HG02970 (cell line): ENCODE results near the gene KLF5.
"Not testable (repeated sequence)": the region's sequence is repeated elsewhere in the genome, so short reads cannot be mapped to it uniquely, and the experiment has no call there.

ENCODE experiments used
- ATAC-seq: cut with Tn5 transposase; IDR thresholded peaks from one replicate; pipeline ENCODE4 v1.9.1; 2021; ENCODE audit warnings: mild to moderate bottlenecking, moderate library complexity, moderate number of reproducible peaks; ENCODE audit not compliant: unreplicated experiment, low FRiP score

Gene KLF5

GRCh38 chr13:73082471-73082870 lies 23.7 kb downstream of the KLF5 start:
- ATAC-seq: no peak

DNA sequence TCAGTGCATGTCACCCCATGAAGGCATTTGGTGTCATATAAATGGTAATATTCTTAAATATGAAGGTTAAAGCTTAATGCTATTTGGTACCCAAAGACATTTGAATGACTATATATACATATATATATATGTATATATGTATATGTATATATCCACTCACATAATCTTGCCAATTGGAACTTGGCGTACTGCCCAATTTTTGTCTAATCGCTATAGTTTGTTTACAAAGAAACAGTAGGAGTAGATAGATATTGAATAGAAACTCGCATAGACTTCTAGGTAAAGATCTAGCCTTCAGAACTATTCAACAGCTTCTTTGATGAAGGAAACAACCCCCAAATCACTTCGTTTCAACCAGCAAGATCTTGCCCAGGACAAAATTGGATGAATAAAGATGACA lies 24.1 kb downstream of the KLF5 start:
- ATAC-seq: no peak

DNA sequence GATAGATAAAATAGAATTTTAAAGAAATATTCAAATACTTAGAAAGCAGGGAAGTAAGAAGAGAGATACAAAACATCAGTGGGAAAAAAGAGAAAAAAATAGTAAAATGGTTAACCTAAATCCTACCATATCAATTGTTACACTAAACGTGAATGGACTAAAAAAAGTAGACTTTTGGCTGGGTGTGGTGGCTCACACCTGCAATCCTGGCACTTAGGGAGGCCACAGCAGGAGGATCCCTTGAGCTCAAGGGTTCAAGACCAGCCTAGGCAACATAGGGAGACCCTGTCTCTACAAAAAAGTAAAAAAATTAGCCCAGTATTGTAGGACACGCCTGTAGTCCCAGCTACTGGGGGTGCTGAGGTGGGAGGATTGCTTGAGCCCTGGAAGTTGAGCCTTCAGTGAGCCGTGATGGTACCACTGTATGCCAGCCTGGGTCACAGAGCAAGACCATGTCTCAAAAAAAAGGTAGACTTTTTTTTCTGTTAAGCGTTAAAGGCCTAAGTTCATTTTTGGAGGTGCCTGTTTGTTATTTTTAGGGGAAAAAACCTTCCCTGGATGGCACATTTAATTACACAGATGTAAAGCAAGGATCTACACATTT lies 29.6 kb downstream of the KLF5 start:
- ATAC-seq: no peak

DNA sequence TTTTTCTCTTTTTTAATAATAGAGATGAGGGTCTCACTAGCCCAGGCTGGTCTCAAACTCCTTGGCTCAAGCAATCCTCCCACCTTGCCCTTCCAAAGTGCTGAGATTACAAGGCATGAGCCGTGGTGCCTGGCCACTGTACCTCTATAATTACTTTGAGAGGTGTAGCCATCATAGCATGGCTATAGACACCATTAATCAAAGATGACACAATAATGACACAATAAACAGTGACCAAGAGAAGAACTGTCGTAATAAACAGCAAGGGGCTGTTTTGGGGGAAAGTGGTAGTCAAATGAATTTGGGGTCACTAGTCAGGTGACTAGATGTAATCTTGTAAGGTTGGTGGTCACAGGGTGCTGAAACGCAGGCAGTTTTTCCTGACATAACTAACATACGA lies 30.4 kb downstream of the KLF5 start:
- ATAC-seq: no peak

- ATAC-seq: no peak
Measured at GRCh38 chr13:73090116-73090822, 31.5 kb downstream of the KLF5 start.

DNA sequence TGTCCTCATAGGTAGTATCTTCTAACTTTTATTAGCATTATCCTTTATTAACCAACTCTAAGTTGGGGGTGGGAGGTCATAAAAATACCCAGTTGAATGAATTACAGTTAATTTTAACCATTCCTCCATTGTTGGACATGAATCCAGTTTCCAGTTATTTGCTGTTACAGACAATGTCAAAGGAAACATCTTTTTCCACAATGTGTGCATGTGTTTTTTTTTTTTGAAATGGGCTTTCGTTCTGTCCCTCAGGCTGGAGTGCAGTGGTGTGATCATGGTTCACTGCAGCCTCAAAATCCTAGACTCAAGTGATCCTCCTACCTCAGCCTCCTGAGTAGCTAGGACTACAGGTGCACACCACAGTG lies 32.0 kb downstream of the KLF5 start:
- ATAC-seq: no peak

GRCh38 chr13:73092829-73093228 lies 34.0 kb downstream of the KLF5 start:
- no peak for ATAC-seq

GRCh38 chr13:73096173-73096572 lies 37.4 kb downstream of the KLF5 start:
- ATAC-seq: no peak

- ATAC-seq: no peak
Measured at GRCh38 chr13:73096638-73097037, 37.8 kb downstream of the KLF5 start.

- ATAC-seq: not testable (repeated sequence)
Measured at GRCh38 chr13:73100781-73101180, 42.0 kb downstream of the KLF5 start.

- ATAC-seq: no peak
Measured at GRCh38 chr13:73101351-73102007, 42.7 kb downstream of the KLF5 start.

DNA sequence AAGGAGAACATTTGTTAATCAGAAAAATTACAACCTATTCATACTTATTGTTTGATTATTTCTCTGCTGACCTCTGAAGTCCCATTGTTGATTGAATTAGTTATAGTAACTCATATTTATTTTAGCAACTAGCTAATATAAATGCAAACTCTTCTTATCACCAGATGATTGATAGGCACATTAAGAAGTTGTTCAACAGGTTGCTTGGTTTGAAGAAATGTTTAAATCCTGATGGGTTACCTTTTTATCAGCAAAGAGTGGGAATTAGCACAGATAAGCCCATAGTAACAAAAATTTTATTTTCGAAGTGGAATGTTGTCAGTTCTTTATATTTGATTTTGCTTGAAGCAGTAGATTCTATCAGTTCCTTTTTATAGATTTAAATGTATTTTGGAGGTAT lies 44.4 kb downstream of the KLF5 start:
- no peak for ATAC-seq

DNA sequence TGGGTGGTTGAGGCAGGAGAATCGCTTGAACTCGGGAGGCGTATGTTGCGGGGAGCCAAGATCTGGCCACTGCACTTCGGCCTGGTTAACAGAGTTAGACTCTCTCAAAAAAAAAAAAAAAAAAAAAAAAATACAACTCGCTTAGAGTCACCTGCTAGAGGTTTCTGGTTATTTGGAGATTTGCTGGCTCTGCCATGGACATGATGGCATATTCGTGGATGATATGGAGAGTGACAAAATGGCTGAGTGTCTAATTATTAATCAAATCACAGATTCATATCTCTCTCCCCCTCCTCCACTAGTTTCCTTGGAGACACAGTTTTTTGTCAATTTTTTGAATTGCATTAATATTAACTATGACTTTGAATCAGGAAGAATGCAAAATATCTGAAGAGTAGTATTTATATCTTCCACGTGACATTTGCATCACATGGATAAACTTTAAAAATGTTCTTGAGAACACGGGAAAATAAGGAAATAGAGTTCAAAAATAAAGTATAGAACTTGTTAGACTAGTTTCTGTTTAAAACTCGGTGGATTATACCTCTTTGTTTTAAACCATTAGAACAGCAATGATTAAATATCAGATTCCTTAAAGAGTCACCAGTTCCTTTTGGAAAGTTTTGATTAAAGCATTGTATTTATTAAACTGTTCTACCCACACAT lies 47.8 kb downstream of the KLF5 start:
- ATAC-seq: no peak

- ATAC-seq: no peak
Measured at GRCh38 chr13:73107481-73107880, 48.7 kb downstream of the KLF5 start.

- ATAC-seq: no peak
Measured at GRCh38 chr13:73107970-73108369, 49.2 kb downstream of the KLF5 start.

- no peak for ATAC-seq
Measured at GRCh38 chr13:73109288-73109899, 50.6 kb downstream of the KLF5 start.

GRCh38 chr13:73109969-73110368 lies 51.2 kb downstream of the KLF5 start:
- ATAC-seq: no peak

GRCh38 chr13:73110814-73111213 lies 52.0 kb downstream of the KLF5 start:
- no peak for ATAC-seq

- ATAC-seq: no peak
Measured at GRCh38 chr13:73111331-73111730, 52.5 kb downstream of the KLF5 start.

- ATAC-seq: no peak
Measured at GRCh38 chr13:73119612-73120011, 60.8 kb downstream of the KLF5 start.
